WI38 (cell line): ENCODE data around the gene PARS2.
A peak's percentile ranks its signal among the peaks of the same experiment; 100 is the strongest.

Experiments used
- H3K4me3 ChIP-seq: 2 replicates; pipeline ENCODE4 v1.5.1; 2011; ENCODE audit warnings: low read depth, mild to moderate bottlenecking, control low read depth, low read length
- TF ChIP-seq, protein P1 (sequence below): IDR thresholded peaks from 2 replicates; pipeline ENCODE4 v1.5.1; 2012; ENCODE audit warnings: low read depth, mild to moderate bottlenecking, control low read depth, low read length

PARS2 gene

DNA sequence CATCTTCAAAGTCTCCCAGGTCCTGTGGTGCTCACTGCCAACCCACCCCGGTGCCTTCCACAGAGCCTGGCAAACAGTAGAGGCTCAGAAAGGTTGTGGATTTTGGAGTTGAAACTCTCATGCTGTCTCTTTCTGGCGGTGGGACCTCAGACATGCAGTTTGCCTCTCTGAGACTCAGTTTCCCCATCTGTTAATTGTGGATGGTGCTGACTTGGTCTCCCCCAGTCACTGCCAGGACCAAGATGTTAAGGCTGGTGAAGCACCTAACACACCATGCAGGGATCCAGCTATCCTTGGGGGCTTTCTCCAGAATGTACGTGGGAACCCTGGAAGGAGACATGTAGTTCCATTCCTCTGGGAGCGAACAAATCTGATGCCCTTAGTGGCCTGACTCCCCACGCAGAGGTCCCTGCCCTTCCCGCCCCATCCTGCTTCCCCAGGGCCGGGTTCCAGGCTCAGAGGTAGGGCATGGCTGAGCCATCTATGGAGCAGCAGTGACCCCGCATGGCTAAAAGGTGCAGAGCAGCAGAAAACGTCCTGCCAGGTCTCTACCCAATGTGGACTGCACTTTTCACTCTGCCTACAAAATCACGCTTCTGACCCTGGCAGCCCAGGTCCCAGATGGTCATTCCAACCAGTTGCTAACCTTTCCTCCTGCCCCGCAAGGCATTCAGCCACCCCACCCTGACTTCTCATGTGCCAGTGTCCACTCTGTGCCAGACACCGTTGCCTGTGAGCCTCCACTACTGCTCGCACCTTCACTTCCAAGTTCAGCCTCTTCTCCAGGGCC is 46.0 kb upstream of the PARS2 start:
- TF ChIP-seq, protein P1, sequence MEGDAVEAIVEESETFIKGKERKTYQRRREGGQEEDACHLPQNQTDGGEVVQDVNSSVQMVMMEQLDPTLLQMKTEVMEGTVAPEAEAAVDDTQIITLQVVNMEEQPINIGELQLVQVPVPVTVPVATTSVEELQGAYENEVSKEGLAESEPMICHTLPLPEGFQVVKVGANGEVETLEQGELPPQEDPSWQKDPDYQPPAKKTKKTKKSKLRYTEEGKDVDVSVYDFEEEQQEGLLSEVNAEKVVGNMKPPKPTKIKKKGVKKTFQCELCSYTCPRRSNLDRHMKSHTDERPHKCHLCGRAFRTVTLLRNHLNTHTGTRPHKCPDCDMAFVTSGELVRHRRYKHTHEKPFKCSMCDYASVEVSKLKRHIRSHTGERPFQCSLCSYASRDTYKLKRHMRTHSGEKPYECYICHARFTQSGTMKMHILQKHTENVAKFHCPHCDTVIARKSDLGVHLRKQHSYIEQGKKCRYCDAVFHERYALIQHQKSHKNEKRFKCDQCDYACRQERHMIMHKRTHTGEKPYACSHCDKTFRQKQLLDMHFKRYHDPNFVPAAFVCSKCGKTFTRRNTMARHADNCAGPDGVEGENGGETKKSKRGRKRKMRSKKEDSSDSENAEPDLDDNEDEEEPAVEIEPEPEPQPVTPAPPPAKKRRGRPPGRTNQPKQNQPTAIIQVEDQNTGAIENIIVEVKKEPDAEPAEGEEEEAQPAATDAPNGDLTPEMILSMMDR = peak; percentile 77
- H3K4me3 ChIP-seq = no peak overlapping the region

- TF ChIP-seq, protein P1 = no peak
Observed at GRCh38 chr1:54809496-54810074, 45.3 kb upstream of the PARS2 start.

DNA sequence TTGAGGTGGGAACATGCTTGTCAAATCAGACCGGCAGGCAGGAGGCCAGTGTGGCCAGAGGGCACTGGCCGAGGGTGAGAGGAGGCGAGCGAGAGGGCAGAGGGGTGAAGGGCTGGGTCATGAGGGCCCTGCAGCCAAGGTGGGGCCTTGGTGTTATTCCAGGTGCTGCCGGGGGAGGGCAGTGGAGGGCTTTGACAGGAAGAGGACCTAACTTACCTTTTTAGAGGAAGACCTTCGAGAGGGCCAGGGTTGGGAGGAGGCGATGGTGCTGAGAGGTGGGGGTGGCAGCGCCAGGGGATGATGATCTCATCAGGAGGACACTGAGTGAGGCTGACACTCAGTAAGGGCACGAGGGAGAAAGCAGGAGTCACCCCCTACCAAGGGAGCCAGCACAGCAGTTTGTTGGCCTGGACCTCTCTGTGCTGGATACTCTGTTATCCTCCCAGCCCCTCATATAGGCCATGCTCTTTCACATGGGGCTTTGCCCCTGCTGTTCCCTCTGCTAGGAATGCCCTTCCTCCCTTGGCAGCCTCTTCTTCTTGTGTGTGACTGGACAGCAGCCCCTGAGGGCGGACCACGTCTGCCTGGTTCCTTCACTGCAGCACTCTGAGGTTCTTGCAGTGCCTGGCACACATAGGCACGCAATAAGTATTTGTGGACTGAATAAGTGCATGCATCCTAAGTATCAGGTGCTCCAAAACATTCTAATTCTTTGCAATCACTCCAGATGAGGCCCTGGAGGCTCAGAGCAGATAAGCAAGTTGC is 44.3 kb upstream of the PARS2 start:
- TF ChIP-seq, protein P1 = peak; percentile 47
- H3K4me3 ChIP-seq = no peak overlapping the region

More at GRCh38 chr1:54809496-54810074, 45.3 kb upstream of the PARS2 start:
- H3K4me3 ChIP-seq = no peak overlapping the region

DNA sequence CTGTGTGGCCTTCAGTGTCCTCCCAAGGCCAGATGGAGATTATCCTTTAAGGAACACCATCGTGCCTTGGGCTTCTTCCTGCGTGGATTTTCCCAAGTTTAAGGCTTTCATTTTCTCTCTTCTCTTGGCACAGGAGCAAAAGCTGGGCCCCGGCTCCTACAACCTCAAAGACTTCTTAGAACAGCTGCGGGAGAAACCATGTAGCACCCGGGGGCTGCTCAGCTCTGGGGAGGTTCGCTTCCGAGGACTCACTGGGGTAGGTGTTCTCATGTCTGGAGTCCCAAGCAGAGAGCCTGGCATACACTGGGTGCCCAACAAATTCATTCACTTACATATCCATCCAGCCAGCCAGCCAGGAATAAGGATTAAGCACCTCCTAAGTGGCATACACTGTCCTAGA is 43.4 kb upstream of the PARS2 start:
- H3K4me3 ChIP-seq = no peak overlapping the region
- TF ChIP-seq, protein P1 = no peak

GRCh38 chr1:54806931-54807611 is 42.7 kb upstream of the PARS2 start:
- TF ChIP-seq, protein P1 = no peak
- H3K4me3 ChIP-seq = no peak overlapping the region

DNA sequence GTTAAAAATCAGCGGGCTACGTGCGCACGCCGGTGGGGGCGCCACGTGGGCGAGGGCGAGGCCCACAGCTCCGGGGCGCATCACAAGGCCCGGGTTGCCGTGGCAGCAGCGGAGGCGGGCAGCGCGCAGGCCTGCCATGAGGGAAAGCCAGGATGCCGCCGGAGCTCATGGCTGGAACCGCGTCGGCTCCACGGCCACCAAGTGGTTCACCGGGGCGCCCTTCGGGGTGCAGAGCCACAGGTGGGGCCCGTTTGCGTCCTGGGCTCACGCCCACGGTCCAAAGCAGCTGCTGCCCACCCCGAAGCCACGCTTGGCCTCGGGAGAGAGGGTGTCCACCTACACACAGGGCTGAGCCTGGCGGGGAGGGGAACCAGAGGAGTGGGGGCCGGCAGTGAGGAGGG is 41.7 kb upstream of the PARS2 start:
- TF ChIP-seq, protein P1 = no peak
- no peak overlapping the region for H3K4me3 ChIP-seq
